ENCODE results near the gene PM20D1. TPM values are rescaled to one million over a fixed set of nuclear protein-coding genes. Genes with fewer than 3 reads are reported as not detected.
"Not testable (repeated sequence)": the region's sequence is repeated elsewhere in the genome, so short reads cannot be mapped to it uniquely, and the experiment has no call there.

PM20D1 gene
- total RNA-seq, 4 donors from 2014 or later: 33.0 to 77.4 (median 57.8) TPM

- no peaks in the 10 kb centered on the region for H3K27me3 ChIP-seq
- TF ChIP-seq EP300 (IDR thresholded peaks at IDR 0.05) (no peak), POLR2A (IDR thresholded peaks at IDR 0.05) (no peak), CTCF (IDR thresholded peaks at IDR 0.05) (no peak), POLR2AphosphoS5 (IDR thresholded peaks at IDR 0.05) (no peak)
- no peak overlapping the region for H3K27ac ChIP-seq
- no peaks in the 10 kb centered on the region for H3K36me3 ChIP-seq
- DNase-seq (ENCODE audit: low spot score in 2 of 2): no peak
- no peaks in the 10 kb centered on the region for H3K4me1 ChIP-seq
- no peak overlapping the region for H3K4me3 ChIP-seq
- 93% methylated on average over 2 of the region's 2 CpGs for WGBS
- H3K9me3 ChIP-seq: no peaks in the 10 kb centered on the region
Measured at GRCh38 chr1:205861540-205861939, 11.6 kb upstream of the PM20D1 start.

DNA sequence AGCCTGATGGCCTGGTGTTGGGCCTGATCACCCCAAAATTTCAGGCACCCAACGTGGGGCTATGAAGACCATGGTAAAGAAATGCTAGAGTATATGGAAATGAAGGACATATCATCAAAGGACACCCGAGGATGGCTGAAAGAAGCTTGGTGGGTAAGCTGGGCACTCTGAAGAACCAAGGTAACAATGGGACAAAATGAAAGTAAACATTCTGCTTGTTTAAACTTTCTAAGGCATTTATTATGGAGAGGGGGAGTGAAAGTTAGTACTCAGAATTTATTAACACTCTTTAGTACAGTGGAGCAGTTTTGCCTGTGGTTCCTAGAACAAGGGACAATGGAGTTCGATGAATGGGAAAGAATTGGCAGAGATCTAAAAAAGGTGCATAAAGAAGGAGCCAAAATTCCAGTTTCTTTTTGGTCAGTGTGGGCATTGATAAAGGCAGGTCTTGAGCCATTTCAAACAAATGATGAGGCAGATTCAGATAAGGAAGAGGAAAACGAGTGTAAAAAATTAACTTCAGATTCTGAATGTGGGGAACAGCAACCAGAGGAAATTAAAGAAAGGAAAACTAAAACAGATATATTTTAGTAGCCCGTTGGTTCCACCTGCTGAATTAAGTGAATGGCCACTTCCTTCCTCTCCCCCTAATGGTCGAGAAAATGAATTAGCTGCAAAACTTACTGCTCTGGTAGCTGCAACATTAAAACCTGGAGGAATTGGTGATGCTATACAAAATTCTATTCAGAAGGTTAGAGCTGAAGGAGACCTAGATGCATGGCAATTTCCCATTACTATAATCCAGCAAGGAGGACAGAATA lies 8.4 kb upstream of the PM20D1 start:
- TF ChIP-seq POLR2AphosphoS5 (IDR thresholded peaks at IDR 0.05) (no peak), EP300 (IDR thresholded peaks at IDR 0.05) (no peak), CTCF (IDR thresholded peaks at IDR 0.05) (no peak), POLR2A (IDR thresholded peaks at IDR 0.05) (no peak)
- Histone ChIP-seq H3K27ac (no peak overlapping the region), H3K27me3 (no peaks in the 10 kb centered on the region), H3K9me3 (no peaks in the 10 kb centered on the region), H3K4me1 (no peaks in the 10 kb centered on the region), H3K4me3 (no peak overlapping the region), H3K36me3 (no peaks in the 10 kb centered on the region)
- 56% methylated on average over 6 of the region's 6 CpGs for WGBS
- DNase-seq (ENCODE audit: low spot score in 2 of 2): no peak

DNA sequence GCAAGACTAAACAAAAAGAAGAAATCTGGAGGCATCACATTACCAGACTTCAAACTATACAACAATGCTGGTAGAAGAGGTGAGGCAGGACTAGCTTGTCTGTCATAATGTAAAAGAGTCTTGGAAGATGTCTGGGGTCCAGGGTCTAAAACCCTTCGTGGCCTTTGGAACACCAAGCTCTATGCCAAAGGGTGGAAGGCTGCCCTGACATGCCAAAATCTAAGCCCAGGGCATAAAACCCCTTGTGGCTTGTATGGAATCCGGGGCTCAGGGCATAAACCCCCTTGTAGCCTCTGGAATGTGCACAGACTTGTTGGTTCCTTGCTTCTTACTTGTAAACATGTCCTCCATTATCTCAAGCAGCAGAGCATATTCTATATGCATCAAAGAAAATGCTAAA lies 7.6 kb upstream of the PM20D1 start:
- not testable (repeated sequence) for H3K4me1 ChIP-seq; H3K4me3 ChIP-seq; H3K27me3 ChIP-seq; DNase-seq (ENCODE audit: low spot score in 2 of 2); H3K27ac ChIP-seq; H3K36me3 ChIP-seq; H3K9me3 ChIP-seq
- 42% methylated on average over 2 of the region's 2 CpGs for whole genome bisulfite sequencing

- DNase-seq (ENCODE audit: low spot score in 2 of 2): no peak
- Histone ChIP-seq H3K4me1 (no peaks in the 10 kb centered on the region), H3K4me3 (no peak overlapping the region), H3K36me3 (no peaks in the 10 kb centered on the region), H3K27me3 (no peaks in the 10 kb centered on the region), H3K27ac (no peak overlapping the region), H3K9me3 (no peaks in the 10 kb centered on the region)
- no peak for TF ChIP-seq EP300 (IDR thresholded peaks at IDR 0.05)
- TF ChIP-seq CTCF (IDR thresholded peaks at IDR 0.05): no peak
- no peak for TF ChIP-seq POLR2AphosphoS5 (IDR thresholded peaks at IDR 0.05)
- no peak for TF ChIP-seq POLR2A (IDR thresholded peaks at IDR 0.05)
Measured at GRCh38 chr1:205856433-205856832, 6.5 kb upstream of the PM20D1 start.

- Histone ChIP-seq H3K9me3 (no peaks in the 10 kb centered on the region), H3K4me3 (no peak overlapping the region), H3K27ac (no peak overlapping the region), H3K27me3 (no peaks in the 10 kb centered on the region), H3K4me1 (no peaks in the 10 kb centered on the region), H3K36me3 (no peaks in the 10 kb centered on the region)
- no peak for DNase-seq (ENCODE audit: low spot score in 2 of 2)
- TF ChIP-seq POLR2A (IDR thresholded peaks at IDR 0.05): no peak
- no peak for TF ChIP-seq EP300 (IDR thresholded peaks at IDR 0.05)
- no peak for TF ChIP-seq CTCF (IDR thresholded peaks at IDR 0.05)
- no peak for TF ChIP-seq POLR2AphosphoS5 (IDR thresholded peaks at IDR 0.05)
Measured at GRCh38 chr1:205852969-205853368, 3.0 kb upstream of the PM20D1 start.

DNA sequence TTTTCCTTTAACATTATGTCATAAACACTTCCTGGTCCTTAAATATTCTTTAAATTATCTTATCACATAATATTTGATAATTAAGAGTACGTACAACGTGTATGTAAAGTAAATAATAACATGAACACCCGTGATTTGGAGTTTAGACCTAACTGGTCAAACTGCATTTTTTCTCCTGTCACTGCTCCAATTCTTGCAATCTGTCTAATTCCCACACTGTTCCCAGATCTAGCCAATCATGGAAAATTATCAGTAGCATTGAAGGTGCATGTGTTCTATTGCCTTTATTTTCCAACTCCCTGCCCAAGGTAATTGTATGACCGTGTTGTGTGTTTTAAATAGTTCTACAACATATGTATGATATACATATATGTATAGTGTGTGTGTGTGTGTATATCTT lies 2.1 kb upstream of the PM20D1 start:
- H3K27ac ChIP-seq: no peak overlapping the region
- H3K4me3 ChIP-seq: no peak overlapping the region
- no peak for DNase-seq (ENCODE audit: low spot score in 2 of 2)
- H3K9me3 ChIP-seq: no peaks in the 10 kb centered on the region
- WGBS: 62% methylated on average over 4 of the region's 4 CpGs
- H3K36me3 ChIP-seq: no peaks in the 10 kb centered on the region
- TF ChIP-seq POLR2A (IDR thresholded peaks at IDR 0.05) (no peak), CTCF (IDR thresholded peaks at IDR 0.05) (no peak), POLR2AphosphoS5 (IDR thresholded peaks at IDR 0.05) (no peak), EP300 (IDR thresholded peaks at IDR 0.05) (no peak)
- H3K4me1 ChIP-seq: no peaks in the 10 kb centered on the region
- H3K27me3 ChIP-seq: no peaks in the 10 kb centered on the region
